Right kidney (tissue), 1 donor: ENCODE measurements around the gene ZNF30.
"Not testable (repeated sequence)": the region's sequence is repeated elsewhere in the genome, so short reads cannot be mapped to it uniquely, and the experiment has no call there.

ENCODE experiments used
- DNase-seq: peaks from one replicate; pipeline ENCODE4 v3.0.0-alpha.2; 2016

The ZNF30 gene

DNA sequence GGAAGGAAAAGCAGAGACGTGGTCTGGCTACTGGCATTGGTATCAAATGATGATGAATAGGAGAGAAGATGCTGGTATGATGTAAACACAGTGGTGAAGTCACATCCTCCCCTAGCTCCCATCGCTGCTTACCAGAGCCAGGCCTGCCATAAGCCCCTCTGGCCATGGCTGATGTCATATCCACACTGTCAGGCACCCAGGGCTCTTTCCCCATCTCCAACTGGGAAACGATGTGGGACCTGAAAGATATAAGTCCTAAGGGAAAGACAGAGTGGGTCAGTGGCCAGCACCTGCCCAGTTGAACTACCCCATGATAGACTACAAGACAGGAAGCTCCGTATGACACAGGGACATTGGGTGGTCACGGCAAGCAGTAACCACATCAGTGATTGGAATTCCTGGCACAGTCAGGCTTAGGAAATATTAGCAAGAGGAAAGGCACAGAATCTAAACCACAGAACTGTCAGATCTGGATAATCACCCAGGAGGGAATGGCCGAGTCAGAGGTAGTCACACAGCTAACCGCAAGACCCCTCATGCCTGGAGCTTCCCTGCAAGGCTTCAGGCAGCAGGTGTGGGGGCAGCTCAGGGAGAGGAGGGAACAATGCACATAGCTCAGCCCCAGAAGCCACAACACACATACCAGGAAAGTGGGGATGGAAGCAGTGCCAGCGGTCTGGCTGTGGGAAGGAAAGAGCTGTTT is 33.6 kb downstream of the ZNF30 start:
- no peak for DNase-seq

DNA sequence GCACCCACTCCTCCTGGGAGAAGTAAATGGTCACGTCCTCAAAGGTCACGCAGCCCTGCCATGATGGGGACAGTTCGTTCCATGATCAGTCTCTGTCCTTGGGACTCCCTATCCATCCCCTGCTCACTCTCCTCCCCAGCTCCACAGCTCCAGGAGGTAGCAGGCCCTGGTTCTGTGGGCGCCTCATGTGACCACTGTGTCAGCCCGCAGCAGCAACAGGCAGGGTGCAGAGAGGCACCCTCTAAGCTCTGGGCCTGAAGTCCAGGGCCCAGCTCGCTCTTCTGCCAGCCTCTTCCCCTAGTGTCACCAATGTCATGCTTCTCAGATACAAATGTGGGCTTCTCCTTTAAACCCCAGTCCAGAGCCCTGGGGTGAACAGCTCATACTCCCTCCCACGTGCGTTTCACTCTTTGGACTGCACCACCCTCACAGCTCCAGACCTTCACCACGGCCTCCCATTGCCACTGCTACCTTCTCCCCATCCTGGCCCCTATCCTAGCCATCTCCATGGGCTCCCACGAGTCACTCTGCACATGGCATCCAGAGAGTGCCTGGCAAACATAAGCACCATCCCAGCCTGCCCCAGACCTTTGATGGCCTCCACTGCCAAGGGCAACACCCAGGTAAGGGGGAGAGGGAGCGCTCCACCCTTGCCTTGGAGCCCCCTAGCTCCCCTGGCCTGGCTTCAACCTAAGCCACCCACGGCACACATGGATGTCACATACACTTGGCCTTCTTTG is 34.4 kb downstream of the ZNF30 start:
- no peak for DNase-seq

DNA sequence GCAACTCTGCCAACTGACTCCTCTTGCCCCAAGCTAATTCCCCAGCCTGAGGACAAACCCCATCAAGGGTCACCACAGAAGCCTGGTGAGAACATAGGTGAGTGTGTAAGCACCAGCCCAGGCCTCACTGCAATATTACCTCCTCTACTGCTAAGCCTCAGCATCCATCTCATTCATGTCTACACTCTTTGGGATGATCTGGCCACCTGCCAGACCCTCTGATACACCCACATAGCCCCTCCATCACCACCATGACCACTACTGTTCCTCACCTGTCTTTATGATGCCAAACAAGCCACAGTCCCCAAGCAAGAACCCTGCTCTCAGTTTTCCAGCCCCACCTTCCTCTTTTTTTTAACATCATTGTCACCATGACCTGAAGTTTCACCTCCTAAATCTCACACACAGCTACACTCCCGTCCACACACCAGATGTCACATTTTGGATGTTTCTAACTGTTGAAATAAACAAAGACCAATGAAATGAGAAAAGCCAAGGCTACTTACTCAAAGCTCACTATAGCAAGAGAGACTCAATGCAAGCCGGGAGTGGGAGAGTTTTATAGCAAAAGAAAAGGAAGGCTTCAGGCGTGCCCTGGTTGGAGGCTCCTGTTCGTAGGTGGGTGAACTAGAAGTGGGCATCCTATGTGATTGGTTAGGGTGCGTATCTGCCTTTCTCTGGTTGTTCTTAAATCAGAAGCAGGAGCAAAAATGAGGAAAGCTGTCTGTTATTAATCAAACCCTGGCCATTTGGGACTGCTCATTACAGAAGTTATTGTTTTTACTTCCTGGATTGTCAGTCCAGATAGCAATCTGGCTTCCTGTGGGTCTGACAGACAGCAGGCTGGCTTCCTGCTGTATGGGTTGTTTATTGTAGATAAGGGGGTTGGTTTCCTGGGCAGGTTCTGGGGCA is 35.3 kb downstream of the ZNF30 start:
- DNase-seq = no peak

DNA sequence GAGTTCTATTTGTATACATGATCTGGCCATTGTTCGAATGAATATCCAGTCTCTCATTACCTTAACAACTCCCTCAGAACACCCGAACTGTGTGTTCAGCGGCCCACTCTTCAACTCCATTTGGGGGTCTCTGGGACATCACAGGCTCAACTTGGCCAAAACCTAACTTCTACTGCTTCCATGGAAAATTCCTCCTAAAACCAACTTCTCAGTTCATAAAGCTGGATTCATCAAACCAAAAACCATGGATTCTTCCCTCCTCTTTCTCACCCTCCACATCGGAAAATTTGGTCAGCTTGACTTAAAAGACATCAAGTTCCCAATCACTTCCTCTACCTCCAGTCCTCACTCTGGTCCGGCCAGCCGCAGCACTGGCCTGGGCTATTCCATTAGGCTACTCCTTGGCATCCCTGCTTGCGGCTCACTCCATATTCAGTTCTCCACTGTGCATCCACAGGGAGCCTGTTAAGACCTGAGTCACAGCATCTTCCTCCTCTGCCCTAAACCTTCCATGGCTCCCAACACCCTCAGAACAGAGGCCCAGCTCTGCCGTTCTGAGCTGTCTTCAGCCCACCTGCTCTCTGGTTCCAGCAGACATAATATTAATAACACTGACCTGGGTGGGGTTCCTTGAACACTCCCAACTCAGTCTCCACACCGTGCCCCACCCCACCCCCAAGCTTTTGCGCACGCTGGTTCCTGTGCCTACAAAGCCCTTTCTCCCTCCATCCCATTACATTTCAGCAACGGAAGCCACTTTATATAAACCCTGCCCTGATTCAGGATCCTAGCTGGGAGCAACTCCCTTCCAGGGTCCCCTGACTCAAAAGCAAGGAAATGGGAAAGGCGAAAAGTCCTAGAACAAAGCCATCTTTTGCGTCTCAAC is 36.2 kb downstream of the ZNF30 start:
- DNase-seq = no peak

DNA sequence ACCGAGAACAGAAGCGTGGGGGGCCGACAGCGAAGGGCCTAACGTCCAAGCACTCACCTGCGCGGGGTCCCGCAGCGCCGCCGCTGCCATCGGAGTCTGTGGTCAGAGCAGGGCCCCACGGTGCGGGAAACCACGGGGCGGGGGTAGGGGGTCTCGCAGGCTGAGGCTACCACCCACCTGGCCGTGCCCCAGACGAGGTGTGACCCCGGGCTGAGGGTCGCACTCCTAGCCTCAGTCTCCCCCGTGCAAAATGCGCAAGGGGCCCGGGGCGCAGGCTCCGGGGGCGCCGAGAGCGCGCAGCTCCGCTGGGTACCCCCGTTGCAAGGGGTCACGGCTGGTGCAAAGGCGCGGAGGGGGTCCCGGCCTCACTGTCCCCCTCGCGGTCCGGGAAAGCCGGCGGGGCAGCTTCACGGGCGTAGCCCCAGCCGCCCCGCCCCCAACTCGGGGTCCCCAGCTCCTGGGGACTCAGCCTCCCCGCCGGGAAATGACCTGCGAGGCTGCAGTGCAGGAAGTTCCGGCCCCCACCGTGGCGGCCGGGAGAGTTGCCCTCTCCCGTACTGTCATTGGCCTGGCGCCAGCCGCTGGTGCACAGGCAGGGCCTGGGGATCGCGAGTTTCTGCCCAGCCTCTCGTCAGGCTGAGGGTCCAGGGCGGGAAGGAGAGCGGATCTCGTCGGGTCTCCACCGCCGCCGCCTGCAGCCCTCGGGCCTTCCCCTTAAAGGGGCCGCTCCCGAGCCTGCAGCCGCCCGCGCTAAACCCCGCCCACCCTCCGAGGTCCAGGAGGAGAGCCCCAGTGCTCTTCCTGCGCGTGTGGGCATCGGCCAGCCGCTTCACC is 37.1 kb downstream of the ZNF30 start, which contains the start of gene ZNF792:
ZNF792 (minus strand) TSS at position 657 of the 834 bp plus-strand sequence; CDS start at position 90, 567 bp downstream.
- peak; percentile 74 for DNase-seq

DNA sequence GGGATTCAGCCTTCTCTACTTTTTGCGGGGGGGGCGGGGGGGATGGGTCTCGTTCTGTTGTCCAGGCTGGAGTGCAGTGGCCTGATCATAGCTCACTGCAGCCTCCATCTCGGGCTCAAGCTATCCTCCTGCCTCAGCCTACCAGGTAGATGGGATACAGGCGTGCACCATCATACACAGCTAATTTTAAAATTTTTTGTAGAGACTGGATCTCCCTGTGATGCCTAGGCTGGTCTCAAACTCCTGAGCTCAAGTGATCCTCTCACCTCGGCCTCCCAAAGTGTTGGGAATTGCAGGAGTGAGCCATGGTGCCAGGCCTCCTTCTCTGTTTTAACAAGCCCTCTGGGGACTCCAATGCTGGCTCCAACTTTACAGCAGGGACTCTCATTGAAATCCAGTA is 37.9 kb downstream of the ZNF30 start:
- no peak for DNase-seq

DNA sequence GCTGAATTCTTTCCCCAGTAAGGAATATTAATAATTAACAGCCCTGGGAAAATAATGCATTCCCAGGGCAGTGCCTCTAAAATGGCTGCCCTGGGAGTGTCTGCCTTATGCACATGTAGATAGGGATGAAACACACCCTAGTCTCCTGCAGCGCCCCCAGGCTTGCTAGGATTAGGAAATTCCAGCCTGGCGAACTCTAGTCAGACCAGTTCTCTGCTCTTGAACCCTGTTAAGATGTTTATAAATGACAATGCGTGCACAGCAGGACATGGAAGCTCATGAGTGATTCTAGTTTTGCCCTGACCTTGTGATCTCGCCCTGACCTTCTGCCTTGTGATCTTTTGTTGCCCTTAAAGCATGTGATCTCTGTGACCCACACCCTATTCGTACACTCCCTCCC is 38.8 kb downstream of the ZNF30 start:
- DNase-seq = not testable (repeated sequence)

DNA sequence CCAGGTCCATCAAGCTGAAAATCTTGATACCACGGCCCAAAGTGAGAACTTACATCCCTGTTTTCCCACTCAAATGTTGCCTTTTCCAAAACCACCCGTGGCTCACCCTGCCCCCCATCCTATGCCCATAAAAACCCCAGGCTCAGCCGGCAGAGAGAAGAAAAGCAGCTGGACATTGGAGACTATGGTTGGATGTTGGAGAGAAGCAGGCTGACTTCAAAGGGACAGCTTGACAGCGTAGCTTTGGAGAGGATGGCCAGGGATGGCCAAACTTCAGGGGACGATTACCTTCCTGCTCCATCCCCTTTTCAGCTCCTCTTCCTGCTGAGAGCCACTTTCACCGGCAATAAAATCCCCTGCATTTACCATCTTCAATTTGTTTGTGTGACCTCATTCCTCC is 40.8 kb downstream of the ZNF30 start:
- DNase-seq = no peak

DNA sequence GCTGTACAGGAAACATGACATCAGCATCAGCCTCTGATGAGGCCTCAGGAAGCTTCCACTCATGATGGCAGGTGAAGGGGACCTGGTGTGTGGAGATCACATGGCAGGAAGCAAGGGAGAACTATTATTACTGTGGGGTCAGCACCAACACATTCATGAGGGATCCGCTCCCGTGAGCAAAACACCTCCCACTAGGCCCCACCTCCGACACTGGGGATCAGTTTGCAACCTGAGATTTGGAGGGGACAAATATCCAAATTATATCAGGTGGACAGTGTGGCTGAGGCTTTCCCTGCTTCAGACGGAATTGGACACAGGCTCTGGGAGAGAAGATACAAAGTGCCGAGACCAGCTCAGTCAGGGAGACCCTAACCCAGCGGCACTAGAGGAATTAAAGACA is 43.0 kb downstream of the ZNF30 start:
- DNase-seq = no peak

DNA sequence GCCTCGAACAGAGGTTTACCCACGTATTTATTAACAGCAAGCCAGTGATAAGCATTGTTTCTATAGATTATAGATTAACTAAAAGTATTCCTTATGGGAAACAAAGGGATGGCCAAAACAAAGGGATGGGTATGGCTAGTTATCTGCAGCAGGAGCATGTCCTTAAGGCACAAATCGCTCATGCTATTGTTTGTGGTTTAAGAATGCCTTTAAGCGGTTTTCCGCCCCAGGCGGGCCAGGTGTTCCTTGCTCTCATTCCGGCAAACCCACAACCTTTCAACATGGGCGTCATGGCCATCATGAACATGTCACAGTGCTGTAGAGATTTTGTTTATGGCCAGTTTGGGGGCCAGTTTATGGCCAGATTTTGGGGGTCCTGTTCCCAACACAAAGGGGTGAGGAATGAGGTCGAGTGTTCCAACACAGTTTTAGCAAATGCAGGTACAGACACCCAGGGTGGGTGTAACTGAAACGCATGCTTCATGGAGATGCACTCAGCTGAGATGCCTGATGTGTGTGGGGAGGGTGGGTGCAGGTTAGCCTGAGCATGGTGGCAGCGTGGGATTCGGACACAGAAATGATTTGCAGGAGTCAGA is 43.6 kb downstream of the ZNF30 start:
- not testable (repeated sequence) for DNase-seq

DNA sequence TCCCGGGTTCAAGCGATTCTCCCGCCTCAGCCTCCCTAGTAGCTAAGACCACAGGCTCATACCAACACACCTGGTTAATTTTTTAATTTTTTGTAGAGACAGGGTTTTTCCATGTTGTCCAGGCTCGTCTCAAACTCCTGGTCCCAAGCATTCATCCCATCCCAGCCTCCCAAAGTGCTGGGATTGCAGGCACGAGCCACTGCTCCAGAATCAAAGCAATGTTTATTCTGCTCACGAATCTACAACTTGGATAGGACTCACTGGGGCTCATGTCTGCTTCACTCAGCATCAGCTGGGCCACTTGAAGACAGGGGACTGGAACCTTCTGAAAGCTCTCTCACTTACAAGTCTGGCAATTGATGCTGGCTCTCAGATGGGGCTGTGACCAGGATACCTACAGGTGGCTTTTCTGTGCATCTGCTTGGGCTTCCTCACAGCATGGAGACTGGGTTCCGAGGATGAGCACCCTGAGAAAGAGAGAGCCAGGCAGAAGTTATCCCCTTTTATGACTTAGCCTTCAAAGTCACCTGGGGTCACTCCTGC is 45.5 kb downstream of the ZNF30 start:
- DNase-seq = no peak

DNA sequence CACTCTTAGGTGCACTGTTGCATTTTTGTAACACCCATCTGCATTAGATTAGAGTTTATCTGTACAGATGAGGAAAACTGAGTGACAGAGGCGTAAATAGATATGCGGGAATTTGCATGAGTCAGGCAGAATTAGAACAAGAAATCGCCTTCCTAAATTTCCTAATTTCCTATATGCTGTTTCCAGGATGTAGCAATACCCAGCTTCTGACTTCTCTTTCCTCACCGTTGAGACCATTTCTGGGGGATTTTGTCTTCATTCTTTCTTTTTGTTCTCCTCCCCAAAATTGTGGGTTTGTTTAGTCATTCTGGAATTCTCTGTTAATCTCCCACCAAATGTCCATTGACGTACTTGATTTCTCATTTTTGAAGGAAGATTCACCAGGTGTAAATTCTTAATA is 47.9 kb downstream of the ZNF30 start:
- DNase-seq = no peak

DNA sequence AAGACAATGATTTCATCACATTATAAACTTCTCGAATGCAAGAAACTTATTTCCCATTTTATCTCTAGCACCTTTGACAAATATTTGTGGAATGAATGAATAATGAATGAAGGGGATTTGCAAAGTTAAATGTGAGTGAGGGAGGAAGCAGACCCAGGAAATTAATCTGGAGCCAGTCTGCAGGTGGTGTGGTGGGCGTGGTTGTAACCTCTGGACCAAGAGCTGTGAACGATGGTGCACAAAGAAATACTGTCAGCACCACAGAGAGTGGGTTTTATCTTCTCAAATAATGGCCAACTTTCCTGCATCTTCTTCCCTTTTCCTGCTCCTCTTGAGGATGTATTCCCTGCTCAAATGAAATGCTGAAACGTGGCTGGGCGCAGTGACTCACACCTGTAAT is 48.4 kb downstream of the ZNF30 start:
- no peak for DNase-seq

DNA sequence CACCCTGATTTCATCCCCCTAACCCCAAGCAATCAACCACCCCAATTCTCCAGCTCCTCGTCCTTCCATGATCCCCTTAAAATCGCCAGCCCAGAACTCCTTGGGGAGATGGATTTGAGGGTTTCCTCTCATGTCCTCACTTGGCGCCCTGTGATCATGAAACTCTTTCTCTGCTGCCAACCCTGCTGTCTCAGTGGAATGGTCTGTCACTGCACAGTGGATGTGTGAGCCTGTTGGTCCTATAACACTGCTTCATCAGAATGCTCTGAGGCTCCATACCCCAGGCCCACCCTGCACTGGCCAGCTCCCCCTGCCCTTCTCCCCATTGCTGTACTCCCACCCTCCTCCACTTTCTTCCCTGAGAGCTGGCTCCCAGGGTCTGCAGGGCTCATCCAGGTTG is 49.9 kb downstream of the ZNF30 start:
- DNase-seq = no peak

DNA sequence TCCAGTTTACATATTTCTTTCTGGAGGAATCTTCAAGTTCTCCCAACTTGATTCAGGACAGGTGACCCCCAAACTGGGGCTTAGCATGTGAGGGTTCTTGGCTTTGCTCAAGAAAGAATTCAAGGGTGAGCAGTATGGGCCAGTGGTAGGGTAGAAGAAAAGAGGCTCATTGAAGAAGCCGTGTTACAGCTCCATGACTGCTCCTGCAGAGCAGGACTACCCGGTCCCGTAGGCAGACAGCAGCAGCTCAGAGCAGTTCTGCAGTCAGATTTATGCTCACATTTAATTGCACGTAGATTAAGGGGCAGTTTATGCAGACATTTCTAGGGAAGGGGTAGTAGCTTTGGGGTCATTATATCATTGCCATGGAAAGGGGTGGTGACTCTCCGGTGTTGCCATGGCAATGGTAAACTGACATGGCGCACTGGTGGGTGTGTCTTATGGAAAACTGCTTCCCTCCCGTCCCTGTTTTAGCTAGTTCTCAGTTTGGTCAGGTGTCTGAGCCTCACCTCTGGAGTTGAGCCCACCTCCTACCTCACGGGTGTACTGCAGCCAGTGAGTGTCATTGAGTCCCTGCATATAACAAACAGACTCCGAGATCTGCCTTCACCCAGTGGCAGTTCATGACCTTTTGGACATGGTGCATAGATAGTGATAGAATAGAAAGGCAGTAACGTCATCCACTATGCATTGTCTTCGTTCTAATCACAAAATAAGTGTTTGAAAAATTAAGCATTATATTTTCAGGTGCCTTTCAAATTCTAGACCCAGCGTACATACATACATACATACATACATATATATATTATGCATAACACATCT is 53.3 kb downstream of the ZNF30 start:
- no peak for DNase-seq

DNA sequence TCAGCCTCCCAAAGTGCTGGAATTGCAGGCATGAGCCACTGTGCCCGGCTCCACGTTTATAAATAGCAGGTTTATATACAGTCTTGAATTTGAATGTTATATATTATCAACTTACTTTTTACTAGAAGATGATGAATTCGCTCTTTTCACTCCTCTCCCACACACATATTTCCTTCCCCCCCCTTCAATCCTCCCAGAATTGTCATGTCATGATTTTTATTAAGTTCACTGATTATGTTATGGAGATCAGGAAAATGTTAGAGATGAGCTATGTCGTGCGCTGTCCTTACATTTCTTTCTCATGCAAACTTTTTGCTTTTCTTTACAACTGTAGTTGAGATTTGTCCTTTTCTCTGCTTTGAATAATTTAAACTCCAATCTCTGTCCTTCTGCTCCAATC is 55.6 kb downstream of the ZNF30 start:
- DNase-seq = no peak

DNA sequence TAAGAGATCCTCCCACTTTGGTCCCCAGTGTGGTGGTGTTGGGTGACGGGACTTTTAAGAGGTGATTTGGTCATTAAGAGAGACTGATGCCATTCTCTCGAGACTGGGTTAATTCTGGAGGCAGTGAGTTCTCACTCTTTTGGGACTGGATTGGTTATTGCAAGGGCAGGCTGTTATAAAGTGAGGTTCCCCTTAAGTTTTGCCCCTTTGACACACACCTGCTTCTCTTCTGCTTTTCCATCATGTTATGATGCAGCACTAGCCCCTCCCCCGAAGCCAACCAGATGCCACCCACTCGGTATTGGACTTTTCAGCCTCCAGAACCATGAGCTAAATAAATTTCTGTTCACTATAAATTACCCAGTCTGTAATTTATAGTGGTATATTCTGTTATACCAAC is 57.1 kb downstream of the ZNF30 start:
- DNase-seq = no peak

DNA sequence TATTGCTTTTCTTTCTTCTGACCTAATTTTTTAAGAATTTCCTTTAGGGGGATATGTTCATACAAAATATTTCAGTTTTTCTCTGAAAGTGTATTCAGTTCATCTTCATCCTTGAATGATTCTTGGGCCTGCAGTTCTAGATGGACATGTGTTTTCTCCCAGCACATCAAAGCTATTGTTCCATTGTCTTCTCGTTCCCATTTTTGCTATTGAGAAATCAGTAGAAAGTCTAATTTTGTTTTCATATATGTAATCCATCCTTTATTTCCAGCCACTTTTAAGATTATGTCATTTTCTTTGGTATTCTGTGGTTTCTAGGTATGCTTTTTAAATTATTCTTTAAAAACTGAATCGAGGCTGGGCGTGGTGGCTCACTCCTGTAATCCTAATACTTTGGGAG is 57.6 kb downstream of the ZNF30 start:
- no peak for DNase-seq
